Measurements from ENCODE around the gene HIPK2.

HIPK2 gene

GRCh38 chr7:139767561-139767982 is 10.2 kb downstream of the HIPK2 start:
- Histone ChIP-seq H3K9ac (ENCODE audit: low read depth, low read length) (peak overlapping the region; percentile 9), H3K36me3 (ENCODE audit: insufficient read depth, low read length) (peaks cover 79% of the 10 kb centered on the region), H3K9me3 (replicated peaks; ENCODE audit: low read length) (no peaks in the 10 kb centered on the region), H3K4me2 (ENCODE audit: low read length) (no peak overlapping the region), H3K4me1 (ENCODE audit: control insufficient read depth, insufficient read depth, low read length) (peaks cover 77% of the 10 kb centered on the region), H3K27me3 (ENCODE audit: control insufficient read depth, insufficient read depth, low read length) (no peaks in the 10 kb centered on the region), H3K4me3 (ENCODE audit: low read length) (no peak overlapping the region)

DNA sequence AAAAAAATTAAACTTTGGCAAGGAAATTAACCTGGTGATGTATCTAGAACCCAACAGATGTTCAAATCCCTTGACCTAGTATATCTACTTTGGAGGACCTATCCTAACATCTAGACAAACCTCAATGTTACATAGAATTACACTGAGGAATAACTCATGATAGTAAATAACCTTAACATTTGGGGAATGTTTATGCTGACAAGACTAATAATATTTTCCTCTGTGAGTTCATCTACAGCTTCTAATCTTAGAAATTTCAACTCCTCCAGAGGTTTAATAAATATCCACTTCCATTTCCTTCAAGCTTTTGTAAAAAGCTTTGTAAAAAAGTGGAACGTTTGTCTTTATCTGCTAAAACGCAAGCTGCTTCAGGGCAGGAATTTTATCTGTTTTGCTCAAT is 12.7 kb downstream of the HIPK2 start:
- Histone ChIP-seq H3K36me3 (ENCODE audit: insufficient read depth, low read length) (peaks cover 85% of the 10 kb centered on the region), H3K9me3 (replicated peaks; ENCODE audit: low read length) (no peaks in the 10 kb centered on the region), H3K27me3 (ENCODE audit: control insufficient read depth, insufficient read depth, low read length) (no peaks in the 10 kb centered on the region), H3K9ac (ENCODE audit: low read depth, low read length) (no peak overlapping the region), H3K4me2 (ENCODE audit: low read length) (no peak overlapping the region), H3K4me1 (ENCODE audit: control insufficient read depth, insufficient read depth, low read length) (peaks cover 71% of the 10 kb centered on the region), H3K4me3 (ENCODE audit: low read length) (no peak overlapping the region)

GRCh38 chr7:139763330-139763729 is 14.5 kb downstream of the HIPK2 start:
- peak overlapping the region; percentile 3 for H3K9ac ChIP-seq (ENCODE audit: low read depth, low read length)
- H3K9me3 ChIP-seq (replicated peaks; ENCODE audit: low read length): no peaks in the 10 kb centered on the region
- H3K4me1 ChIP-seq (ENCODE audit: control insufficient read depth, insufficient read depth, low read length): peaks cover 68% of the 10 kb centered on the region

GRCh38 chr7:139762886-139763285 is 14.9 kb downstream of the HIPK2 start:
- Histone ChIP-seq H3K4me3 (ENCODE audit: low read length) (no peak overlapping the region), H3K27me3 (ENCODE audit: control insufficient read depth, insufficient read depth, low read length) (no peaks in the 10 kb centered on the region), H3K4me2 (ENCODE audit: low read length) (peak overlapping the region; percentile 12), H3K9me3 (replicated peaks; ENCODE audit: low read length) (no peaks in the 10 kb centered on the region), H3K36me3 (ENCODE audit: insufficient read depth, low read length) (peaks cover 63% of the 10 kb centered on the region), H3K4me1 (ENCODE audit: control insufficient read depth, insufficient read depth, low read length) (peaks cover 67% of the 10 kb centered on the region), H3K9ac (ENCODE audit: low read depth, low read length) (peak overlapping the region; percentile 3)

More at GRCh38 chr7:139763330-139763729, 14.5 kb downstream of the HIPK2 start:
- no peaks in the 10 kb centered on the region for H3K27me3 ChIP-seq (ENCODE audit: control insufficient read depth, insufficient read depth, low read length)
- peak overlapping the region; percentile 12 for H3K4me2 ChIP-seq (ENCODE audit: low read length)
- H3K36me3 ChIP-seq (ENCODE audit: insufficient read depth, low read length): peaks cover 67% of the 10 kb centered on the region
- H3K4me3 ChIP-seq (ENCODE audit: low read length): no peak overlapping the region

GRCh38 chr7:139758388-139758787 is 19.4 kb downstream of the HIPK2 start:
- Histone ChIP-seq H3K4me3 (ENCODE audit: low read length) (no peak overlapping the region), H3K4me2 (ENCODE audit: low read length) (no peak overlapping the region), H3K27me3 (ENCODE audit: control insufficient read depth, insufficient read depth, low read length) (no peaks in the 10 kb centered on the region), H3K9ac (ENCODE audit: low read depth, low read length) (no peak overlapping the region), H3K9me3 (replicated peaks; ENCODE audit: low read length) (no peaks in the 10 kb centered on the region), H3K36me3 (ENCODE audit: insufficient read depth, low read length) (peaks cover 45% of the 10 kb centered on the region), H3K4me1 (ENCODE audit: control insufficient read depth, insufficient read depth, low read length) (peaks cover 71% of the 10 kb centered on the region)

GRCh38 chr7:139757968-139758367 is 19.8 kb downstream of the HIPK2 start:
- H3K9me3 ChIP-seq (replicated peaks; ENCODE audit: low read length): no peaks in the 10 kb centered on the region
- H3K4me3 ChIP-seq (ENCODE audit: low read length): no peak overlapping the region
- H3K27me3 ChIP-seq (ENCODE audit: control insufficient read depth, insufficient read depth, low read length): no peaks in the 10 kb centered on the region

GRCh38 chr7:139753693-139754111 is 24.1 kb downstream of the HIPK2 start:
- Histone ChIP-seq H3K4me3 (ENCODE audit: low read length) (peak overlapping the region; percentile 11), H3K4me1 (ENCODE audit: control insufficient read depth, insufficient read depth, low read length) (peaks cover 77% of the 10 kb centered on the region), H3K9ac (ENCODE audit: low read depth, low read length) (peak overlapping the region; percentile 44), H3K36me3 (ENCODE audit: insufficient read depth, low read length) (peaks cover 42% of the 10 kb centered on the region), H3K4me2 (ENCODE audit: low read length) (peak overlapping the region; percentile 58), H3K9me3 (replicated peaks; ENCODE audit: low read length) (no peaks in the 10 kb centered on the region), H3K27me3 (ENCODE audit: control insufficient read depth, insufficient read depth, low read length) (no peaks in the 10 kb centered on the region)

More at GRCh38 chr7:139757968-139758367, 19.8 kb downstream of the HIPK2 start:
- H3K9ac ChIP-seq (ENCODE audit: low read depth, low read length): no peak overlapping the region
- H3K36me3 ChIP-seq (ENCODE audit: insufficient read depth, low read length): peaks cover 43% of the 10 kb centered on the region
- H3K4me2 ChIP-seq (ENCODE audit: low read length): no peak overlapping the region
- H3K4me1 ChIP-seq (ENCODE audit: control insufficient read depth, insufficient read depth, low read length): peaks cover 71% of the 10 kb centered on the region

- peaks cover 45% of the 10 kb centered on the region for H3K36me3 ChIP-seq (ENCODE audit: insufficient read depth, low read length)
- H3K27me3 ChIP-seq (ENCODE audit: control insufficient read depth, insufficient read depth, low read length): no peaks in the 10 kb centered on the region
- peaks cover 77% of the 10 kb centered on the region for H3K4me1 ChIP-seq (ENCODE audit: control insufficient read depth, insufficient read depth, low read length)
- no peaks in the 10 kb centered on the region for H3K9me3 ChIP-seq (replicated peaks; ENCODE audit: low read length)
- peak overlapping the region; percentile 58 for H3K4me2 ChIP-seq (ENCODE audit: low read length)
- H3K9ac ChIP-seq (ENCODE audit: low read depth, low read length): peak overlapping the region; percentile 44
- H3K4me3 ChIP-seq (ENCODE audit: low read length): peak overlapping the region; percentile 11
These were observed 24.6 kb downstream of the HIPK2 start for GRCh38 chr7:139753081-139753692.

GRCh38 chr7:139752604-139753003 is 25.2 kb downstream of the HIPK2 start:
- Histone ChIP-seq H3K4me1 (ENCODE audit: control insufficient read depth, insufficient read depth, low read length) (peaks cover 77% of the 10 kb centered on the region), H3K9me3 (replicated peaks; ENCODE audit: low read length) (no peaks in the 10 kb centered on the region), H3K9ac (ENCODE audit: low read depth, low read length) (peak overlapping the region; percentile 44), H3K27me3 (ENCODE audit: control insufficient read depth, insufficient read depth, low read length) (no peaks in the 10 kb centered on the region), H3K4me3 (ENCODE audit: low read length) (no peak overlapping the region), H3K4me2 (ENCODE audit: low read length) (peak overlapping the region; percentile 58), H3K36me3 (ENCODE audit: insufficient read depth, low read length) (peaks cover 50% of the 10 kb centered on the region)

DNA sequence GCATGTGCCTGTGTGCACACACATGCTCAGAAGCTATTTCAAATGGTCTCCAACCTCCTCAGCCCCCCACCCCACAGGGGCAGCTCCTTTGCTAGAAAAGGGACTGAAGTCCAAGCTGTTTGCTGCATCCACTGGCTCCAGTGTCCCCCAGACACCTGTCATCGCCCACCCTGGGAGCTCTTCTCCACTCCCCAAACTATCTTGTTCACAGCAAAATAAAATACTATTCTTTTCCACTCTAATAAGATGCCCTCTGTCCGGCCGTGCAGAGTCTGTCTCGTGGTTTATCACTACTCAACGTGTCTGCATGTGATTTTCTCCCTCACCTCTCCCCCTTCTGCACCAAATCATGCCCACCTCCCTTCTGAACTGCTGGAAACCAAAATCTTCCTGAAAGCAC is 25.6 kb downstream of the HIPK2 start:
- Histone ChIP-seq H3K9ac (ENCODE audit: low read depth, low read length) (peak overlapping the region; percentile 44), H3K9me3 (replicated peaks; ENCODE audit: low read length) (no peaks in the 10 kb centered on the region), H3K4me1 (ENCODE audit: control insufficient read depth, insufficient read depth, low read length) (peaks cover 78% of the 10 kb centered on the region), H3K4me3 (ENCODE audit: low read length) (no peak overlapping the region), H3K27me3 (ENCODE audit: control insufficient read depth, insufficient read depth, low read length) (no peaks in the 10 kb centered on the region), H3K36me3 (ENCODE audit: insufficient read depth, low read length) (peaks cover 55% of the 10 kb centered on the region), H3K4me2 (ENCODE audit: low read length) (peak overlapping the region; percentile 58)

GRCh38 chr7:139750459-139751095 is 27.2 kb downstream of the HIPK2 start:
- H3K9me3 ChIP-seq (replicated peaks; ENCODE audit: low read length): no peaks in the 10 kb centered on the region
- peaks cover 64% of the 10 kb centered on the region for H3K36me3 ChIP-seq (ENCODE audit: insufficient read depth, low read length)
- no peak overlapping the region for H3K9ac ChIP-seq (ENCODE audit: low read depth, low read length)
- peaks cover 92% of the 10 kb centered on the region for H3K4me1 ChIP-seq (ENCODE audit: control insufficient read depth, insufficient read depth, low read length)
- H3K4me3 ChIP-seq (ENCODE audit: low read length): no peak overlapping the region
- H3K27me3 ChIP-seq (ENCODE audit: control insufficient read depth, insufficient read depth, low read length): no peaks in the 10 kb centered on the region
- H3K4me2 ChIP-seq (ENCODE audit: low read length): no peak overlapping the region

DNA sequence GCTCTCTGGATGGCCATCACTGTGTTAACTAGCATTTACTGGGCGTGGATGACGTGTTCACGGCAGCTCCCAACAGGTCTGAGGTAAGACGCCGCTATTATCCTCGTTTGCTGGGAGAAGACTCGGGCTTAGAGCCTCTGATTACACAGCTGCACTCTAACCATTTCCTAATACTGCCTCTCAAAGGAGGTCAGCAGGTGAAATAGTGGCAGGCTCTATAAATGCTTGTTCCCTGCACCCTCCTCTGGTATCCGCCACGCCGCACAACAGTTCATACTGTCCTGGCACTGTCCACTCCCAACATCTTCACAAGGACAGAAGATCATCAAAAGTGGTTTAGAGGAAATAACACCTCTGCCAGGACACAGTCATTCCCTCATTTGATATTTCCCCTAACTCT is 28.3 kb downstream of the HIPK2 start:
- peaks cover 59% of the 10 kb centered on the region for H3K36me3 ChIP-seq (ENCODE audit: insufficient read depth, low read length)
- no peaks in the 10 kb centered on the region for H3K9me3 ChIP-seq (replicated peaks; ENCODE audit: low read length)
- peaks cover 94% of the 10 kb centered on the region for H3K4me1 ChIP-seq (ENCODE audit: control insufficient read depth, insufficient read depth, low read length)
- no peak overlapping the region for H3K4me3 ChIP-seq (ENCODE audit: low read length)
- H3K9ac ChIP-seq (ENCODE audit: low read depth, low read length): no peak overlapping the region
- H3K4me2 ChIP-seq (ENCODE audit: low read length): peak overlapping the region; percentile 3
- H3K27me3 ChIP-seq (ENCODE audit: control insufficient read depth, insufficient read depth, low read length): no peaks in the 10 kb centered on the region
